Skeletal muscle tissue (tissue), 2 donors: ENCODE results near the gene OGT. TPM values are rescaled to one million over a fixed set of nuclear protein-coding genes. Genes with fewer than 3 reads are reported as not detected.

Experiments used
- small RNA-seq: library from RNA; depleted of rRNA; stranded (forward); fragments of <200 nt; gene quantifications from one replicate; pipeline ENCODE3, GENCODE V24; 2014
- total RNA-seq: library from RNA; depleted of rRNA; stranded (reverse); fragments of >200 nt; gene quantifications from one replicate; pipeline ENCODE4 v1.2.3, GENCODE V29; 2014

Gene OGT
- total RNA-seq, 1 donor from 2014 or later = 123 TPM

Small RNA genes within 50 kb of the gene (small RNA-seq; reads per million reads assigned to genes)
- gene RF00019 = not detected

Other genes starting within 250 kb of the OGT start
- gene NONO, start 249.5 kb upstream of the OGT start, total RNA-seq = 297 TPM
- gene ITGB1BP2, start 231.4 kb upstream of the OGT start, total RNA-seq = 120 TPM
- 59.0 TPM for gene TAF1, start 166.7 kb upstream of the OGT start, total RNA-seq
- gene GCNA, start 45.3 kb downstream of the OGT start, total RNA-seq = 2.6 TPM
- not detected for gene CXCR3, start 85.4 kb downstream of the OGT start, total RNA-seq
- not detected for gene CXorf49, start 185.2 kb downstream of the OGT start, total RNA-seq
- not detected for gene CXorf49B, start 230.2 kb downstream of the OGT start, total RNA-seq